Tibial artery (tissue), 4 donors: ENCODE data around the gene UBXN1.

Experiments
- DNase-seq, 2 donors: peaks; one replicate each; pipeline ENCODE4 v3.0.0-alpha.2; 2019
- H3K27ac ChIP-seq, 2 donors: fragments of 200-600 bp; sonication (generic) in 1 of 2; 1 replicate in 1 of 2; 2 replicates in 1 of 2; pipeline ENCODE4 v1.5.1; 2018 to 2019; ENCODE audit warnings: mild to moderate bottlenecking in 1 of 2
- H3K27me3 ChIP-seq, 2 donors: fragments of 200-600 bp; sonication (generic) in 1 of 2; one replicate each; pipeline versions ENCODE4 v1.5.1 to v1.6.0; 2016 to 2019
- H3K36me3 ChIP-seq, 3 donors: fragments of 200-600 bp; sonication (generic) in 2 of 3; one replicate each; pipeline ENCODE4 v1.5.1; 2016 to 2019; ENCODE audit warnings: mild to moderate bottlenecking in 2 of 3
- H3K4me1 ChIP-seq, 4 donors: fragments of 200-600 bp; sonication (generic) in 2 of 4; 1 replicate in 3 of 4; 2 replicates in 1 of 4; pipeline ENCODE4 v1.5.1; 2016 to 2019
- H3K4me3 ChIP-seq, 2 donors: fragments of 200-600 bp; sonication (generic) in 1 of 2; 1 replicate in 1 of 2; 2 replicates in 1 of 2; pipeline ENCODE4 v1.5.1; 2018 to 2019; ENCODE audit warnings: mild to moderate bottlenecking in 2 of 2
- H3K9me3 ChIP-seq, 3 donors: fragments of 200-600 bp; sonication (generic) in 1 of 3; one replicate each; pipeline ENCODE4 v1.5.1; 2016 to 2019
- CTCF ChIP-seq, 2 experiments: fragments of 200-600 bp in 1 of 2; fragments of 450-650 bp in 1 of 2; IDR thresholded peaks; one replicate each; pipeline ENCODE4 v1.5.1; 2017 to 2019; ENCODE audit warnings: antibody characterized with exemption in 2 of 2, mild to moderate bottlenecking in 1 of 2, moderate library complexity in 1 of 2
- intact Hi-C: fragments of 100-400 bp; cut with DNase I; formaldehyde crosslinking; loops from one replicate; pipeline ENCODE4 v1.15.0; 2023; ENCODE audit warnings: low total_unique reads

Gene UBXN1

GRCh38 chr11:62716816-62717215 is 37.9 kb upstream of the UBXN1 start:
- no peak overlapping the region for H3K27ac ChIP-seq
- no peaks in the 10 kb centered on the region for H3K9me3 ChIP-seq
- peaks cover 0 to 2% (median 0%) of the 10 kb centered on the region in 4 donors for H3K4me1 ChIP-seq
- peaks cover 89 to 100% (median 95%) of the 10 kb centered on the region in 3 donors for H3K36me3 ChIP-seq
- no peak overlapping the region for H3K4me3 ChIP-seq
- DNase-seq = no peak
- TF ChIP-seq CTCF (IDR thresholded peaks at IDR 0.05) = no peak
- intact Hi-C loops = no loop called here
- H3K27me3 ChIP-seq = no peaks in the 10 kb centered on the region

- Histone ChIP-seq H3K27ac (no peak overlapping the region), H3K9me3 (no peaks in the 10 kb centered on the region), H3K4me1 (peaks cover 0 to 2% (median 0%) of the 10 kb centered on the region in 4 donors), H3K27me3 (no peaks in the 10 kb centered on the region), H3K36me3 (peaks cover 85 to 100% (median 95%) of the 10 kb centered on the region in 3 donors), H3K4me3 (no peak overlapping the region)
- DNase-seq = no peak
- intact Hi-C loops = no loop called here
- TF ChIP-seq CTCF (IDR thresholded peaks at IDR 0.05) = no peak
Observed at GRCh38 chr11:62716206-62716605, 37.3 kb upstream of the UBXN1 start.

GRCh38 chr11:62715150-62716130 is 36.6 kb upstream of the UBXN1 start:
- Histone ChIP-seq H3K9me3 (no peaks in the 10 kb centered on the region), H3K36me3 (peaks cover 86 to 99% (median 95%) of the 10 kb centered on the region in 3 donors), H3K4me3 (no peak overlapping the region), H3K27ac (no peak overlapping the region), H3K4me1 (peaks cover 0 to 3% (median 1%) of the 10 kb centered on the region in 4 donors), H3K27me3 (no peaks in the 10 kb centered on the region)
- intact Hi-C loops = no loop called here
- TF ChIP-seq CTCF (IDR thresholded peaks at IDR 0.05) = no peak
- DNase-seq = peak in 1 of 2 donors; percentile 60

- no peaks in the 10 kb centered on the region for H3K9me3 ChIP-seq
- no peak for TF ChIP-seq CTCF (IDR thresholded peaks at IDR 0.05)
- H3K4me3 ChIP-seq = no peak overlapping the region
- no peaks in the 10 kb centered on the region for H3K27me3 ChIP-seq
- intact Hi-C loops = no loop called here
- DNase-seq = peak in 1 of 2 donors; percentile 54
- H3K27ac ChIP-seq = no peak overlapping the region
- H3K4me1 ChIP-seq = peaks cover 0 to 18% (median 15%) of the 10 kb centered on the region in 4 donors
- peaks cover 65 to 78% (median 77%) of the 10 kb centered on the region in 3 donors for H3K36me3 ChIP-seq
Observed at GRCh38 chr11:62713343-62713742, 34.5 kb upstream of the UBXN1 start.

GRCh38 chr11:62712861-62713260 is 34.0 kb upstream of the UBXN1 start:
- peaks cover 0 to 23% (median 19%) of the 10 kb centered on the region in 4 donors for H3K4me1 ChIP-seq
- TF ChIP-seq CTCF (IDR thresholded peaks at IDR 0.05) = no peak
- H3K4me3 ChIP-seq = no peak overlapping the region
- H3K27me3 ChIP-seq = no peaks in the 10 kb centered on the region
- H3K27ac ChIP-seq = no peak overlapping the region
- no peak for DNase-seq
- intact Hi-C loops = no loop called here
- H3K36me3 ChIP-seq = peaks cover 61 to 73% (median 72%) of the 10 kb centered on the region in 3 donors
- no peaks in the 10 kb centered on the region for H3K9me3 ChIP-seq
